ENCODE data around the gene SETSIP. TPM values are rescaled to one million over a fixed set of nuclear protein-coding genes. Genes with fewer than 3 reads are reported as not detected.

Gene SETSIP
- total and polyA plus RNA-seq, 4 experiments from 2014 or later = not detected

- Mint-ChIP-seq H3K4me1 (peaks cover 0 to 2% (median 0%) of the 10 kb centered on the region in 4 donors), H3K27me3 (no peaks in the 10 kb centered on the region), H3K36me3 (peaks cover 3 to 31% of the 10 kb centered on the region in 2 donors), H3K27ac (no peak overlapping the region), H3K9me3 (no peaks in the 10 kb centered on the region), H3K4me3 (no peak overlapping the region)
- Histone ChIP-seq H3K9me3 (ENCODE audit: control insufficient read depth in 1 of 2, low read length in 2 of 2) (no peaks in the 10 kb centered on the region), H3K4me3 (ENCODE audit: low read length in 2 of 2) (no peak overlapping the region), H3K27ac (ENCODE audit: low read depth, low read length) (no peak overlapping the region), H3K27me3 (ENCODE audit: insufficient read depth, low read length) (no peaks in the 10 kb centered on the region), H3K4me1 (ENCODE audit: insufficient read depth, low read length) (no peaks in the 10 kb centered on the region), H3K36me3 (ENCODE audit: insufficient read depth, low read length) (no peaks in the 10 kb centered on the region)
- POLR2A ChIA-PET (ENCODE audit: partially characterized antibody) = no interaction called here
- no peak for DNase-seq
- intact Hi-C loops (cut with micrococcal nuclease) = no loop called here
- CTCF ChIA-PET (ENCODE audit: partially characterized antibody) = no interaction called here
Measured at GRCh38 chr1:92095874-92096273, 20.7 kb upstream of the SETSIP start.

GRCh38 chr1:92094595-92094994, 19.4 kb upstream of the SETSIP start:
- H3K36me3 Mint-ChIP-seq = peaks cover 8 to 35% of the 10 kb centered on the region in 2 donors
- POLR2A ChIA-PET (ENCODE audit: partially characterized antibody) = no interaction called here
- intact Hi-C loops (cut with micrococcal nuclease) = no loop called here

GRCh38 chr1:92094090-92094489, 18.9 kb upstream of the SETSIP start:
- ChIA-PET POLR2A (ENCODE audit: partially characterized antibody) (interaction anchor here (1.2 kb wide), 1 partner anchor 13 kb away, joined by 3 read pairs; no protein-coding TSS in a partner anchor), CTCF (ENCODE audit: partially characterized antibody) (interaction anchor here (1.0 kb wide), 1 partner anchor 197 kb away, joined by 3 read pairs; no protein-coding TSS in a partner anchor)
- H3K4me1 ChIP-seq (ENCODE audit: insufficient read depth, low read length) = no peaks in the 10 kb centered on the region
- H3K36me3 Mint-ChIP-seq = peaks cover 11 to 39% of the 10 kb centered on the region in 2 donors
- intact Hi-C loops (cut with micrococcal nuclease) = no loop called here
- no peak overlapping the region for H3K4me3 ChIP-seq (ENCODE audit: low read length in 2 of 2)
- no peaks in the 10 kb centered on the region for H3K27me3 ChIP-seq (ENCODE audit: insufficient read depth, low read length)
- H3K4me1 Mint-ChIP-seq = peaks cover 0 to 2% (median 0%) of the 10 kb centered on the region in 4 donors
- no peak overlapping the region for H3K27ac Mint-ChIP-seq
- H3K36me3 ChIP-seq (ENCODE audit: insufficient read depth, low read length) = no peaks in the 10 kb centered on the region
- H3K4me3 Mint-ChIP-seq = no peak overlapping the region
- no peaks in the 10 kb centered on the region for H3K27me3 Mint-ChIP-seq
- H3K9me3 ChIP-seq (ENCODE audit: control insufficient read depth in 1 of 2, low read length in 2 of 2) = no peaks in the 10 kb centered on the region
- DNase-seq = no peak
- H3K9me3 Mint-ChIP-seq = no peaks in the 10 kb centered on the region
- no peak overlapping the region for H3K27ac ChIP-seq (ENCODE audit: low read depth, low read length)

More at GRCh38 chr1:92094595-92094994, 19.4 kb upstream of the SETSIP start:
- no peak overlapping the region for H3K4me3 Mint-ChIP-seq
- H3K4me1 Mint-ChIP-seq = peaks cover 0 to 2% (median 0%) of the 10 kb centered on the region in 4 donors
- H3K9me3 Mint-ChIP-seq = no peaks in the 10 kb centered on the region
- CTCF ChIA-PET (ENCODE audit: partially characterized antibody) = no interaction called here
- Histone ChIP-seq H3K27me3 (ENCODE audit: insufficient read depth, low read length) (no peaks in the 10 kb centered on the region), H3K9me3 (ENCODE audit: control insufficient read depth in 1 of 2, low read length in 2 of 2) (no peaks in the 10 kb centered on the region), H3K4me3 (ENCODE audit: low read length in 2 of 2) (no peak overlapping the region), H3K4me1 (ENCODE audit: insufficient read depth, low read length) (no peaks in the 10 kb centered on the region), H3K36me3 (ENCODE audit: insufficient read depth, low read length) (no peaks in the 10 kb centered on the region), H3K27ac (ENCODE audit: low read depth, low read length) (no peak overlapping the region)
- no peak overlapping the region for H3K27ac Mint-ChIP-seq
- DNase-seq = no peak
- H3K27me3 Mint-ChIP-seq = no peaks in the 10 kb centered on the region

GRCh38 chr1:92091625-92092024, 16.4 kb upstream of the SETSIP start:
- no peak for DNase-seq
- Mint-ChIP-seq H3K27ac (no peak overlapping the region), H3K4me3 (no peak overlapping the region), H3K4me1 (peaks cover 0 to 3% (median 0%) of the 10 kb centered on the region in 4 donors), H3K36me3 (peaks cover 11 to 35% of the 10 kb centered on the region in 2 donors), H3K9me3 (peaks cover 0 to 6% (median under 1%) of the 10 kb centered on the region in 8 donors), H3K27me3 (no peaks in the 10 kb centered on the region)
- intact Hi-C loops (cut with micrococcal nuclease) = no loop called here
- no peaks in the 10 kb centered on the region for H3K9me3 ChIP-seq (ENCODE audit: control insufficient read depth in 1 of 2, low read length in 2 of 2)
- H3K27me3 ChIP-seq (ENCODE audit: insufficient read depth, low read length) = no peaks in the 10 kb centered on the region
- no peak overlapping the region for H3K4me3 ChIP-seq (ENCODE audit: low read length in 2 of 2)
- ChIA-PET POLR2A (ENCODE audit: partially characterized antibody) (no interaction called here), CTCF (ENCODE audit: partially characterized antibody) (no interaction called here)
- no peaks in the 10 kb centered on the region for H3K4me1 ChIP-seq (ENCODE audit: insufficient read depth, low read length)
- no peak overlapping the region for H3K27ac ChIP-seq (ENCODE audit: low read depth, low read length)
- no peaks in the 10 kb centered on the region for H3K36me3 ChIP-seq (ENCODE audit: insufficient read depth, low read length)

- peaks cover 26 to 39% of the 10 kb centered on the region in 2 donors for H3K36me3 Mint-ChIP-seq
- Histone ChIP-seq H3K4me1 (ENCODE audit: insufficient read depth, low read length) (no peaks in the 10 kb centered on the region), H3K4me3 (ENCODE audit: low read length in 2 of 2) (no peak overlapping the region), H3K9me3 (ENCODE audit: control insufficient read depth in 1 of 2, low read length in 2 of 2) (no peaks in the 10 kb centered on the region), H3K27ac (ENCODE audit: low read depth, low read length) (no peak overlapping the region), H3K36me3 (ENCODE audit: insufficient read depth, low read length) (no peaks in the 10 kb centered on the region), H3K27me3 (ENCODE audit: insufficient read depth, low read length) (no peaks in the 10 kb centered on the region)
- CTCF ChIA-PET (ENCODE audit: partially characterized antibody) = no interaction called here
- no peak for DNase-seq
- POLR2A ChIA-PET (ENCODE audit: partially characterized antibody) = no interaction called here
- peaks cover 2 to 16% (median 5%) of the 10 kb centered on the region in 4 donors for H3K4me1 Mint-ChIP-seq
- H3K4me3 Mint-ChIP-seq = no peak overlapping the region
- intact Hi-C loops (cut with micrococcal nuclease) = no loop called here
- H3K27ac Mint-ChIP-seq = no peak overlapping the region
- H3K9me3 Mint-ChIP-seq = peaks cover 0 to 22% (median 18%) of the 10 kb centered on the region in 8 donors
- H3K27me3 Mint-ChIP-seq = no peaks in the 10 kb centered on the region
Measured at GRCh38 chr1:92087542-92087941, 12.3 kb upstream of the SETSIP start.

GRCh38 chr1:92085727-92086126, 10.5 kb upstream of the SETSIP start:
- no peaks in the 10 kb centered on the region for H3K9me3 ChIP-seq (ENCODE audit: control insufficient read depth in 1 of 2, low read length in 2 of 2)

GRCh38 chr1:92084651-92085050, 9.4 kb upstream of the SETSIP start:
- Histone ChIP-seq H3K4me3 (ENCODE audit: low read length in 2 of 2) (no peak overlapping the region), H3K36me3 (ENCODE audit: insufficient read depth, low read length) (no peaks in the 10 kb centered on the region), H3K4me1 (ENCODE audit: insufficient read depth, low read length) (peaks cover 7% of the 10 kb centered on the region), H3K27ac (ENCODE audit: low read depth, low read length) (no peak overlapping the region), H3K9me3 (ENCODE audit: control insufficient read depth in 1 of 2, low read length in 2 of 2) (no peaks in the 10 kb centered on the region), H3K27me3 (ENCODE audit: insufficient read depth, low read length) (no peaks in the 10 kb centered on the region)
- intact Hi-C loops (cut with micrococcal nuclease) = loop anchor here (5.0 kb wide), 1 partner anchor 213 kb away; the partner anchor contains the start of genes GLMN and RPAP2
- peaks cover 12 to 43% (median 18%) of the 10 kb centered on the region in 4 donors for H3K4me1 Mint-ChIP-seq
- H3K27me3 Mint-ChIP-seq = no peaks in the 10 kb centered on the region
- H3K27ac Mint-ChIP-seq = no peak overlapping the region
- peaks cover 0 to 22% (median 18%) of the 10 kb centered on the region in 8 donors for H3K9me3 Mint-ChIP-seq
- H3K36me3 Mint-ChIP-seq = peaks cover 22 to 24% of the 10 kb centered on the region in 2 donors
- ChIA-PET POLR2A (ENCODE audit: partially characterized antibody) (no interaction called here), CTCF (ENCODE audit: partially characterized antibody) (no interaction called here)
- no peak overlapping the region for H3K4me3 Mint-ChIP-seq
- no peak for DNase-seq

More at GRCh38 chr1:92085727-92086126, 10.5 kb upstream of the SETSIP start:
- ChIA-PET POLR2A (ENCODE audit: partially characterized antibody) (no interaction called here), CTCF (ENCODE audit: partially characterized antibody) (no interaction called here)
- H3K36me3 Mint-ChIP-seq = peaks cover 22 to 27% of the 10 kb centered on the region in 2 donors
- Histone ChIP-seq H3K4me1 (ENCODE audit: insufficient read depth, low read length) (peaks cover 7% of the 10 kb centered on the region), H3K27ac (ENCODE audit: low read depth, low read length) (no peak overlapping the region), H3K4me3 (ENCODE audit: low read length in 2 of 2) (no peak overlapping the region), H3K36me3 (ENCODE audit: insufficient read depth, low read length) (no peaks in the 10 kb centered on the region), H3K27me3 (ENCODE audit: insufficient read depth, low read length) (no peaks in the 10 kb centered on the region)
- intact Hi-C loops (cut with micrococcal nuclease) = no loop called here
- no peak overlapping the region for H3K27ac Mint-ChIP-seq
- peaks cover 7 to 32% (median 11%) of the 10 kb centered on the region in 4 donors for H3K4me1 Mint-ChIP-seq
- peaks cover 0 to 22% (median 18%) of the 10 kb centered on the region in 8 donors for H3K9me3 Mint-ChIP-seq
- H3K4me3 Mint-ChIP-seq = no peak overlapping the region
- H3K27me3 Mint-ChIP-seq = no peaks in the 10 kb centered on the region
- no peak for DNase-seq

Data from CD4-positive, alpha-beta memory T cell (primary cell).